GM18511 (cell line): ENCODE measurements around the gene TAS1R2.
"Not testable (repeated sequence)": the region's sequence is repeated elsewhere in the genome, so short reads cannot be mapped to it uniquely, and the experiment has no call there.

ENCODE experiments used
- ATAC-seq: cut with Tn5 transposase; IDR thresholded peaks from one replicate; pipeline ENCODE4 v1.9.1; 2021; ENCODE audit warnings: mild to moderate bottlenecking, moderate library complexity; ENCODE audit not compliant: unreplicated experiment

TAS1R2 gene

GRCh38 chr1:18859560-18859959 is at the start of gene TAS1R2:
TSS of gene TAS1R2 (minus strand) at chr1:18859660. CDS start at chr1:18859660, 0 bp downstream.
- no peak for ATAC-seq

GRCh38 chr1:18907917-18908845 is 48.7 kb upstream of the TAS1R2 start:
- no peak for ATAC-seq

DNA sequence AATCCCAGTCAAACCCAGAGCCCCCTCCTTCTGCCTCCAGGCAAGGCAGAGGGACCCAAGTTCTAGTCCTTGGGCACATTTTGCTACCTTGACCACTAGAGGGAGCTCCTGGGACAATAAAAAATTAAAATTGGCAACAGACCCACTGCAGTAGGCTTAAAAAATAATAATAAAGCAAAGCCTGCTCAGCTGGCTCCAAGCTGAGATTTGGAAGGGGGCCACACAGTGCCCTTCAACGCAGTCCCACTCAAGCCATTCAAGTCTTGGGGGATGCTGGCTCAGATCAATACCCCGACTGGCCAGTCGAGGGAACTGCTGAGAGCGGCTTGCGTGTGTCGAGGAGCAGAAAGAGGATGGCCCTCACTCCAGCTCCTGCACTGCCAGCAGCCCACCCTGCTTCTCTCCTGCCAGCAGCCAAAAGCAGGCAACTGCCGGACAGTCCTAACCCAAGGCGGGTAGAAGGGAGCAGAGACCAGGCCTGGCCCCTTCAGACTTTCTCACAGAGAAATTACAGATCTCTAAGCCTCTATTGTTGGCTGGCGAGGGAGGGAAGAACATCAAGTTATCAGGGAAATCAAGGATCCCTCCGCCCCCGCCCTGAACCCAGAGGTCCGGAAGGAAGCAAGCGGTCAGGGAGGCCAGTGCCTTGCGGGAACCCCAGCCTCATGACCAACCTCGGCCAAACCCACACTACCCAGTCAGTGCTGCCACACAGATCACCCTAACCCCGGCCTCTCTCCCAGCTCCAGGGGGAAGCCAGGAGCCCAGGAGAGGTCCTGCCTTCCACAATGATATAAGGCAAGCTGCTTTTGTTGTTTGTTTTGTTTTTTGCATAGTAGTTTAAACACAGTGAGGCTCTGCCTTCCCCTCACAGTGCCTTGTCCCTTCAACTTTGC is 47.8 kb upstream of the TAS1R2 start:
- ATAC-seq, result no peak

- no peak for ATAC-seq
Measured at GRCh38 chr1:18903291-18903756, 43.9 kb upstream of the TAS1R2 start.

DNA sequence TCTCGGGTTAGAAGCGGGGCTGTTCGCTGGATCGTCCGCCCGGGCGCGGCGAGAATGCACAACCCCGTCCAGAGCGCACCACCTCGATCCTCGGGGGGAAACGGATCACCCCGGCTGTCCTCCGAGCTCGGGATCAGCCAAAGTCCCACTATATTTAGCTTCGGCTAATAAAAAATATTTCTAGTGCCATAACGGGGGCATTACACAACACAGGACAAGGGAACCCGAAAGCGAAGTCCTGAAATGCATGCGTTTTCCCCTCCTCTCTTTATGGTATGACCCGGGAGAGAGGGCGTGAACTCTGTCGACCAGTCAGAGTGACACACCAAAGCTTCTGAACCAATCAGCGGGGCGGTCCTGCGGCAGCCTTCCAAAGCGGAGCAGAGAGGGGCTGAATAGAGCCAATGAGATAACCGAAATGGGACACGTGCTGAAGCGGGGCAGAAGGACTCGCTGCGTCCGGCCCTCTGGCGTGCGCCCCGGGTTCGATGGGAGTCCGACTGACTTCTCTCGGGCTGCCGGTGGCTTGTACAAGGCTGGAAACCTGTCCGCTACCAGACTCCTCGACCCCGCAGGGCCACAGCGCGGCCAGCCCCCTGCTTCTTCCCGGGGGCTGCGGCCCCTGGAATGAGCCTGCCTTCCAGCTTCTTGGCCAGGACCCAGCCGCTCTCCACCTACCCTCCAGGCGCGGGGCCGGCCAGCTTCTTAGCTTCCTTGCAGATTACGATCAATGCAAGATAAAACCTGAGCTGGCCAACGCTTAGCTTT is 43.2 kb upstream of the TAS1R2 start, which contains the start of gene ALDH4A1:
Gene ALDH4A1 (minus strand): TSS at position 33 of the 768 bp plus-strand sequence. CDS start 32 bp downstream, at position 1.
- ATAC-seq, result peak; percentile 98

- no peak for ATAC-seq
Measured at GRCh38 chr1:18901952-18902522, 42.6 kb upstream of the TAS1R2 start.

DNA sequence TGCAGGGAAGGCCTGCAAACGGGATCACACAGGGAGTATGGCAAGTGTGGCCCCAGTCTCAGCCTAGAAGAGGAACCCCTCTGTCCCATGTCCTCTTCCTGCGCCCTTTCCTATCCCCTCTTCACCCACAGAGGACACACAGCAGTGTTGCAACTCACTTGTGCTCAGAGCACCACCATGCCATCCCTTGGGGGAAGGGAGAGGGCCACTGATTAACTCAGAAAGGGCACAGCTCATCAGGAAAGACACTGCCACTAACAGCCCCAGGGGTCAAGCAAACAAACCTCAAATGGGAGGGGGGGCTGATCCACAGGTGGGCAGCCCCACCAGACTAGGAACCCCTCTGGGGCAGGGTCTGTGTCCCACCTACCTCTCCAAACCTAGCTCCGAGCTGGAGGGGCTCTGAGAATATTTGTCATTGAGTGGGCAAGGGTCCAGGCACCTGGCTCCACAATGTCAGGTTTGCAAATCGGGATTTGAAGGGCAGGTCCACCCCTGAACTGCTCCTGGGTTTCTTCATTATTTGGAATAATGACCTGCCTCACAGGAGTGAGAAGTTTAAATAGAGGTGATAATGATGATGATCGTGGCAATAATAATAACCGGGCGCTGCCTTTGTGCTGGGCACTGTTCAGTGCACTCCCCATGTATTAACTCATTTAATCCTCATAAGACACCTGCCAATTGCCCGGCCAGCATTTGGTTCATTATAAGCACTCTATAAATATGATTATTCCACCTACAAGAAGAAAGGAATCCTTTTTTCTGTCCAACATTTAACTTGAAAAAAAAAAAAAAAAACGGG is 41.9 kb upstream of the TAS1R2 start:
- ATAC-seq, result no peak

DNA sequence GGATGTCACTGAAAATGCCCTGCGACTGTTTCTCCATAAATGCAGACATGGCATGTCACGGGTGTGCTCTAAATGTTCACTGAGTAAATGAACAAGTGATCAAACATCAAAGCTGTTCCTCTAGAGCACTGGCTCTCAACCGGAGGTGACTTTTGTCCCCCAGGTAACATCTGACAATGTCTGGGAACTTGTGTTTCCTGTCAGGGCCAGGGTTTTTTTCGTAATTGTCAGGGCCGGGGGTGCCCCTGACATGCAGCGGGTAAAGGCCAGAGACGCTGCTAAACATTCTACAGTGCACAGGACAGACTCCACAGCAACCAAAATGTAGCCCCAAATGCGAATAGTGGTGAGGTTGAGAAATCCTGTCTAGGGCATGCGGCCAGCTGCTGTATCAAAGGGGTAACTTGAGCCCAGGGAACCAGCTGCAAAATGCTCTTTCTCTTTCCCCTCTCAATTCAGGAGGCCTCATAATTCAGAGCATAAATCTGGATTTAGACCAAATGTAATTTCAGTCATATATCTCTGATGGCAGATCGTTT is 40.9 kb upstream of the TAS1R2 start:
- no peak for ATAC-seq

- no peak for ATAC-seq
Measured at GRCh38 chr1:18899363-18900049, 40.0 kb upstream of the TAS1R2 start.

DNA sequence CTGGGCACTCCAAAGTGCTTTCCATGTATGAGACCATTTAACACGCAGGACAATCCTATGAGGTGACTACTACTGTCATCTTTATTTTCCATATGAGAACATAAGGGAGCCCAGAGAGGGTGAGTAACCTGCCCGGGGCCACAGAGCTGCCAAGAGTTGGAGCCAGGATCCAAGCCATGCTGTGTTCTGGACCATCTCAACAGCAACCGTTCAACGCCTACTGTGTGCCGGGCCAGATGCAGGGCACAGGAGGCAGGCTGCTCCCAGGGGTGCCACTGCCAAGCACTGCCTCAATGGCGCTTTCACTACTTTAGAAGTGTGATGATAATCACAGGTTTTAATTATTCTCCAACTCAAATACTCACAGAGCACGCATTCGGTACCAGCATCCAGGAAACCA is 39.1 kb upstream of the TAS1R2 start:
- ATAC-seq, result no peak

- no peak for ATAC-seq
Measured at GRCh38 chr1:18895317-18895716, 35.9 kb upstream of the TAS1R2 start.

DNA sequence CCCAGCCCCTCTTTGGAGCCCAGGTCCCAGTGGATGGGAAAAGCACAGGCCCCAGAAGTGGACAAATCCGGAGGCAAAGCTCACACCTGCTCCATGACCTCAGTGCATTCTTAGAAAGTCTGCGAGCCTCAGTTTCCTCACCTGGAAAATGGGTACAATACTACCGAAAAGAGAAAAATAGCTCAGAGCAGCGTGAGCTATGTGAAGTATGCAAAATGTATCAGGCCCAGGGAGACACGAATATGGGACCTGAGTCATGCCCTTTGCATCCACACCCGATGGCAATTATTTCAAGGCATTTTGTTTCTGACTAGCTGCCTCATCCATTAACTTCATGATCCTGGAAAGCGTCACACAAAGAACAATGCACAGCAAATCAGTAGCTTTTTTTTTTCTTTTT is 33.7 kb upstream of the TAS1R2 start:
- ATAC-seq, result no peak

DNA sequence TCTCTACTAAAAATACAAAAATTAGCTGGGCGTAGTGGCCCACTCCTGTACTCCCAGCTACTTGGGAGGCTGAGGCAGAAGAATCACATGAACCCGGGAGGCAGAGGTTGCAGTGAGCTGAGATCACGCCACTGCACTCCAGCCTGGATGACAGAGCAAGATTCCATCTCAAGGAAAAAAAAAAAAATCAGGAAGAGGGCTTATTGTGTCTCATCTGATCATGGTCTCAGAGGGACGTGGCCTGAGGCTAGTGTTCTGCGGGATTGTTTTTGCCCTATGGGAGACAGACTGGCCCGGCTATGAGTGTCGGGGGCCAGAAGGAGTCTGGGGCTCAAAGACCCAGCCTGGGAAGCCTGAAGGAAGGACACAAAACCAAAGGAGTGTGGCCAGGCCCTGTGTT is 32.4 kb upstream of the TAS1R2 start:
- ATAC-seq, result not testable (repeated sequence)

DNA sequence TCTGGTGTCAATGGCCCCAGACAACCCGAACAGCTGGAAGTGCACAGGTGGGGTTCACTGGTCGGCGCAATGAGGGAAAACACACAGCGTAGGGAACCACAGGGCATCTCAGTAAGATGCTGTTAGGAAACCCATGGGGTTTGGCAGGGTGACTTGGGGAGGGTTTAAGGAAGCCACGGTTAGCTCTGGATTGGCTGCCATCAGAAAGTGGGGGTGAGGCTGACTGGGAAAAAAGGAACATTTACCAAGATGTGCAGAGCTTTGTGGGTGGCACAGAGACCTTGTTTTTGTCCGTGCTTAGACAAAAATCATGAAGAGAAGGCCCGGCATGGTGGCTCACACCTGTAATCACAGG is 31.9 kb upstream of the TAS1R2 start:
- no peak for ATAC-seq

DNA sequence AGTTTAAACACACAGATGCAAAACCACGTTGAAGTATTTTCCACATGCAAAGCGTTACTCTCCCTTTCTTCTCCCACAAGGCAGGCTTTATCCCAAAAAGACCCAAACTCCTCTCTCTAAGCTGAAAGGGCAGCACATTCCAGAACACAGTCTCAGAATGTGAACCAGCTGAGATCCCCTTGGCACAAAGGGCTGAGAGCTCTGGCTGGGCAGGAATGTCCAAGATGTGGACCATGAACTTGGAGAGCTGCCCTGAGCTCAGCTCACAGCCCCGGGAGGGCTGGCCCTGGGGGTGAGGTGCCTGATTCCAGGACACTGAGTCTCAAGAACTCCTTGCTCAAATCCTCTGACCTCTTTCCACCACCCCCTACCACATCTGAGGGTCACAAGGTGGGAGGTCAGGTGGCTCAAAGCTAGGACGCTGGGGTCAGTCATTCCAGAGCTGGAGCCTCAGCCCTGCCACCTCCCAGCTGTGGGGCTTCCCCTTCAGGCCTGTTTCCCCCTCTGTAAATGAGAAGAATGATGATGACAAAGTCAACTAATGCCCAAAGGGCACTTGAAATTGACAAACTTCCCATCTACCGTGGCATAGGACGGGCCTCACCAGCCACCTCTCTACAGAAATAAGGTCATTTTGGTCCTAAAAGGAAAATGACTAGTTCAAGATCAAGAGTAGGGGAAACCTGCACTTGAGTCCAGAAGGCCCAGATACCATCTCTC is 31.4 kb upstream of the TAS1R2 start:
- no peak for ATAC-seq

- ATAC-seq, result no peak
Measured at GRCh38 chr1:18886003-18886335, 26.5 kb upstream of the TAS1R2 start.

DNA sequence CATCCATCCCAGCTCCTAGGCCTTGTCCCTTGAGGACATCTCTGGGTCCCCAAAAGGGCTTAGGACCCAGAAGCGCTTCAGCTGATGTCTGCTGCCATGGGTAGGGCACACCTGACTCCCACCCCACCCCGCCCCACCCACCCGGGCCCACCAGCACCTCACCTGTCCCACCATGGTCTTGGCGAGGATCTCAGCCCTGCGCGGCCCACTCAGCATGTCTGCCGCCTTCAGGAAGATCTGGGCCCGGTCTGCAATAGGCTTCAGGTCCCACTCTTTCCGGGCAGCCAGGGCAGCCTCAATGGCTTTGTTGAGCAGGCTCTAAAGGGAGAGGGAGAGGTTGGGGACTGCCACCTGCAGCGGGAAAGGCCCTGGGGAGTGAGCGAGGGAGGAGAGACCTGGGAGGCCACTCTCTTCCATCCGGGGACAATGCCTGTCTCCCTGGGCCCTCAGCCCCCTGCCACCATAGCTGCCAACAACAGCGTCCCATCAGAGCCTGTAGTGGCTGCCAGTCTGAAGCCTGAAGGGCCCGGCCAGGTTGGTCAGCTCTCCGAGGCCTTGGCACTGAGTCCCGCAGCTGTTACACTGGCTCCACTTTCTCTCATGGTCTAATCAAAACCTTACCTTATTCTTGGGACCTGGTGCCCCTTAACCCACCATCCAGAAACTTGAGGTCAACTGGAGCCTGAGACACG is 26.0 kb upstream of the TAS1R2 start:
- ATAC-seq, result no peak

DNA sequence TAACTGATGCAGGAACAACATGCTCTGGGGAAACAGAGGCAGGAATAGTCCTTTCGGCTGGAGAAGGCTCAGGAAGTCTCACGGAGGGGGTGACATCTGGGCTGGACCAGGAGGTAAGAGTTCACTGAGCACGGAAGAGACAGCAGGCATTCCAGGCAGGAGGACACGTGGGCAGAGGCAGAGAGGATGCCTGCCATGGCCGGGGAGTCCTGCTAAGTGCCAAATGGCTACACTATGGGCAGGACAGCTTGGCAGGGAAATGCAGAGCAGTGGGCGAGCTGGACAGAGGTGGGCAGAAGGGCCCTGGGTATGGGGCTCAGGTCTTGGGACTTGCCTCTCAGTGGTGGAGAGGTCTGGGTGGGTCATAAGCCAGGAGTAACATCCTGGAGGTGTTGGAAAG is 25.3 kb upstream of the TAS1R2 start:
- ATAC-seq, result no peak
